ENCODE measurements around the gene CLINT1.
"Not testable (repeated sequence)": the region's sequence is repeated elsewhere in the genome, so short reads cannot be mapped to it uniquely, and the experiment has no call there.

GRCh38 chr5:157881498-157881897 lies 22.6 kb upstream of the CLINT1 start:
- not testable (repeated sequence) for TF ChIP-seq POLR2AphosphoS5, CTCF (IDR thresholded peaks at IDR 0.05)

Data from breast epithelium (tissue), 3 donors.